WTC11 (cell line): ENCODE data around the gene FBXO42. TPM values are rescaled to one million over a fixed set of nuclear protein-coding genes. Genes with fewer than 3 reads are reported as not detected.

Experiments
- ATAC-seq: fragments of 200-7000 bp; cut with Tn5 transposase; 2 replicates; pipeline ENCODE4 v1.10.0; 2021; ENCODE audit warnings: mild to moderate bottlenecking, moderate library complexity
- CTCF ChIA-PET: fragments of 300-600 bp; sonication (Branson Sonifier 250); formaldehyde crosslinking; loops from one replicate; lab custom pipeline; 2021; ENCODE audit warnings: antibody characterized with exemption; lab: Charles Lee
- POLR2A ChIA-PET: fragments of 350-600 bp; sonication (Branson Sonifier 250); formaldehyde crosslinking; loops from one replicate; lab custom pipeline; 2021; ENCODE audit warnings: antibody characterized with exemption; lab: Charles Lee
- DNase-seq: peaks from one replicate; pipeline ENCODE4 v3.0.0; 2021; ENCODE audit warnings: low spot score
- H3K27ac Mint-ChIP-seq: 2 replicates; pipeline ENCODE4 v1.8.0; 2021; ENCODE audit warnings: mixed read lengths
- H3K27me3 Mint-ChIP-seq: 2 replicates; pipeline ENCODE4 v1.8.0; 2021; ENCODE audit warnings: low read depth, mild to moderate bottlenecking, moderate library complexity, mixed read lengths
- H3K36me3 Mint-ChIP-seq: 2 replicates; pipeline ENCODE4 v1.8.0; 2021; ENCODE audit warnings: mixed read lengths
- H3K4me1 Mint-ChIP-seq: 2 replicates; pipeline ENCODE4 v1.8.0; 2022; ENCODE audit warnings: mixed read lengths
- H3K4me3 Mint-ChIP-seq: 2 replicates; pipeline ENCODE4 v1.8.0; 2021; ENCODE audit warnings: mild to moderate bottlenecking, moderate library complexity, mixed read lengths
- H3K9me3 Mint-ChIP-seq: 2 replicates; pipeline ENCODE4 v1.8.0; 2021; ENCODE audit warnings: mixed read lengths
- ARID4B ChIP-seq: sonication (generic); formaldehyde crosslinking; IDR thresholded peaks from 2 replicates; pipeline ENCODE4 v1.8.0; 2023; ENCODE audit warnings: missing genetic modification reagents, mild to moderate bottlenecking, borderline replicate concordance
- ATF1 ChIP-seq: sonication (generic); formaldehyde crosslinking; IDR thresholded peaks from 2 replicates; pipeline ENCODE4 v1.8.1; 2023; ENCODE audit warnings: mild to moderate bottlenecking, moderate library complexity, missing genetic modification reagents
- CBFB ChIP-seq: sonication (generic); formaldehyde crosslinking; IDR thresholded peaks from 2 replicates; pipeline ENCODE4 v1.8.1; 2022; ENCODE audit warnings: mild to moderate bottlenecking, low read depth, missing genetic modification reagents
- CREB1 ChIP-seq: sonication (generic); formaldehyde crosslinking; IDR thresholded peaks from 2 replicates; pipeline ENCODE4 v1.8.0; 2023; ENCODE audit warnings: mild to moderate bottlenecking, missing genetic modification reagents
- E2F5 ChIP-seq: sonication (generic); formaldehyde crosslinking; IDR thresholded peaks from 2 replicates; pipeline ENCODE4 v1.8.1; 2022; ENCODE audit warnings: mild to moderate bottlenecking, moderate library complexity, missing genetic modification reagents
- HMGXB4 ChIP-seq: sonication (generic); formaldehyde crosslinking; IDR thresholded peaks from 2 replicates; pipeline ENCODE4 v1.8.1; 2023; ENCODE audit warnings: mild to moderate bottlenecking, moderate library complexity, missing genetic modification reagents
- JUN ChIP-seq: sonication (generic); formaldehyde crosslinking; IDR thresholded peaks from 2 replicates; pipeline ENCODE4 v1.8.0; 2023; ENCODE audit warnings: mild to moderate bottlenecking, missing genetic modification reagents
- KAT7 ChIP-seq: sonication (generic); formaldehyde crosslinking; IDR thresholded peaks from 2 replicates; pipeline ENCODE4 v1.8.1; 2023; ENCODE audit warnings: missing genetic modification reagents, mild to moderate bottlenecking, borderline replicate concordance
- NFATC4 ChIP-seq: fragments of 250-450 bp; sonication (Bioruptor Pico); IDR thresholded peaks from 2 replicates; pipeline ENCODE4 v1.9.0; 2021; ENCODE audit warnings: mild to moderate bottlenecking
- NFE2L1 ChIP-seq: sonication (generic); formaldehyde crosslinking; IDR thresholded peaks from 2 replicates; pipeline ENCODE4 v1.8.1; 2023; ENCODE audit warnings: missing genetic modification reagents
- NFYB ChIP-seq: sonication (generic); formaldehyde crosslinking; conservative IDR thresholded peaks from 2 replicates; pipeline ENCODE4 v1.8.0; 2022; ENCODE audit warnings: low read depth, missing genetic modification reagents
- NR2C2 ChIP-seq: sonication (generic); formaldehyde crosslinking; IDR thresholded peaks from 2 replicates; pipeline ENCODE4 v1.8.0; 2022; ENCODE audit warnings: mild to moderate bottlenecking, missing genetic modification reagents
- NR3C1 ChIP-seq: sonication (generic); formaldehyde crosslinking; conservative IDR thresholded peaks from 2 replicates; pipeline ENCODE4 v1.8.1; 2023; ENCODE audit warnings: low read depth, mild to moderate bottlenecking, missing genetic modification reagents
- PREB ChIP-seq: sonication (generic); formaldehyde crosslinking; IDR thresholded peaks from 2 replicates; pipeline ENCODE4 v1.8.1; 2022; ENCODE audit warnings: mild to moderate bottlenecking, missing genetic modification reagents, moderate library complexity, borderline replicate concordance
- ZNF263 ChIP-seq: sonication (generic); formaldehyde crosslinking; IDR thresholded peaks from 2 replicates; pipeline ENCODE4 v1.8.1; 2022; ENCODE audit warnings: low read depth, mild to moderate bottlenecking, moderate library complexity, missing genetic modification reagents
- ZNF512 ChIP-seq: sonication (generic); formaldehyde crosslinking; IDR thresholded peaks from 2 replicates; pipeline ENCODE4 v1.8.1; 2022; ENCODE audit warnings: missing genetic modification reagents, borderline replicate concordance
- ZNF532 ChIP-seq: fragments of 250-450 bp; sonication (Bioruptor Pico); IDR thresholded peaks from 2 replicates; pipeline ENCODE4 v1.9.0; 2021; ENCODE audit warnings: mild to moderate bottlenecking, borderline replicate concordance
- total RNA-seq: library from RNA; stranded (reverse); gene quantifications from 3 replicates; pipeline ENCODE4 v1.2.3, GENCODE V29; 2021

Gene FBXO42
- total RNA-seq, 1 experiment from 2014 or later, result 17.5 TPM

- Mint-ChIP-seq H3K27ac (no peak overlapping the region), H3K36me3 (peaks cover 9% of the 10 kb centered on the region; the same call in 1 of the 2 replicates), H3K9me3 (no peaks in the 10 kb centered on the region), H3K4me3 (no peak overlapping the region), H3K4me1 (peaks cover 4% of the 10 kb centered on the region), H3K27me3 (no peaks in the 10 kb centered on the region)
- ChIA-PET CTCF (interaction anchor here (1.9 kb wide), 1 partner anchor 105 kb away, joined by 5 read pairs; no protein-coding TSS in a partner anchor), POLR2A (no interaction called here)
- no peak for DNase-seq
- ATAC-seq, result no peak
- no peak for TF ChIP-seq CREB1 (CRISPR knock-in tag)
- TF ChIP-seq NFYB (CRISPR knock-in tag), result no peak
- TF ChIP-seq NFE2L1 (CRISPR knock-in tag), result no peak
- TF ChIP-seq NFATC4 (CRISPR knock-in tag), result no peak
- no peak for TF ChIP-seq CBFB (CRISPR knock-in tag)
- no peak for TF ChIP-seq JUN (CRISPR knock-in tag)
- no peak for TF ChIP-seq ZNF532
- TF ChIP-seq NR2C2 (CRISPR knock-in tag), result no peak
- no peak for TF ChIP-seq ARID4B (CRISPR knock-in tag)
- TF ChIP-seq PREB (CRISPR knock-in tag), result no peak
- TF ChIP-seq ZNF512 (CRISPR knock-in tag), result no peak
- TF ChIP-seq E2F5 (CRISPR knock-in tag), result no peak
- TF ChIP-seq ZNF263, result no peak
- no peak for TF ChIP-seq ATF1
- TF ChIP-seq HMGXB4 (CRISPR knock-in tag), result no peak
- no peak for TF ChIP-seq NR3C1 (CRISPR knock-in tag)
- TF ChIP-seq KAT7 (CRISPR knock-in tag), result no peak
Measured at GRCh38 chr1:16258591-16259135, 93.6 kb downstream of the FBXO42 start.
